GM12878 (cell line): ENCODE results near the gene RBPJL. TPM values are rescaled to one million over a fixed set of nuclear protein-coding genes. Genes with fewer than 3 reads are reported as not detected.
A peak's percentile ranks its signal among the peaks of the same experiment; 100 is the strongest.

Experiments
- ATF7 ChIP-seq: fragments of 450-650 bp; IDR thresholded peaks from 2 replicates; pipeline ENCODE4 v1.6.1; 2016; ENCODE audit warnings: low read depth, mild to moderate bottlenecking
- CEBPB ChIP-seq, 2 experiments: fragments of 150-350 bp in 1 of 2; IDR thresholded peaks; 2 replicates each; pipeline ENCODE4 v1.6.1; 2012 to 2014; ENCODE audit warnings: low read depth in 2 of 2, low read length in 2 of 2, borderline replicate concordance in 1 of 2, inconsistent platforms in 1 of 2
- DPF2 ChIP-seq: fragments of 450-650 bp; IDR thresholded peaks from 2 replicates; pipeline ENCODE4 v1.6.1; 2017; ENCODE audit warnings: mild to moderate bottlenecking
- GATAD2B ChIP-seq: fragments of 450-650 bp; conservative IDR thresholded peaks from 2 replicates; pipeline ENCODE4 v1.6.1; 2017; ENCODE audit warnings: low read depth, mild to moderate bottlenecking, moderate library complexity
- IKZF1 ChIP-seq: fragments of 450-650 bp; conservative IDR thresholded peaks from 2 replicates; pipeline ENCODE4 v1.6.1; 2017; ENCODE audit warnings: antibody characterized with exemption, mild to moderate bottlenecking
- JUNB ChIP-seq: IDR thresholded peaks from 2 replicates; pipeline ENCODE4 v1.6.1; 2016; ENCODE audit warnings: antibody characterized with exemption, mild to moderate bottlenecking
- MEF2A ChIP-seq: IDR thresholded peaks from 2 replicates; pipeline ENCODE4 v1.6.1; 2011; ENCODE audit warnings: low read depth, mild to moderate bottlenecking, low read length, moderate library complexity; ENCODE audit not compliant: insufficient read depth
- NFIC ChIP-seq: IDR thresholded peaks from 2 replicates; pipeline ENCODE4 v1.6.1; 2012; ENCODE audit warnings: low read depth, mild to moderate bottlenecking, inconsistent platforms, low read length, moderate library complexity
- NFYA ChIP-seq: IDR thresholded peaks from 2 replicates; pipeline ENCODE4 v1.6.1; 2011; ENCODE audit warnings: low read depth, mild to moderate bottlenecking, low read length, improper control_type of control experiment, borderline replicate concordance
- NR2F1 ChIP-seq: fragments of 450-650 bp; conservative IDR thresholded peaks from 2 replicates; pipeline ENCODE4 v1.6.1; 2017; ENCODE audit warnings: mild to moderate bottlenecking
- POLR2AphosphoS5 ChIP-seq: IDR thresholded peaks from 2 replicates; pipeline ENCODE4 v1.6.1; 2011; ENCODE audit warnings: mild to moderate bottlenecking, low read length, inconsistent platforms
- RFX5 ChIP-seq: IDR thresholded peaks from 2 replicates; pipeline ENCODE4 v1.6.1; 2011; ENCODE audit warnings: low read depth, low read length, improper control_type of control experiment
- RUNX3 ChIP-seq: IDR thresholded peaks from 2 replicates; pipeline ENCODE4 v1.6.1; 2012; ENCODE audit warnings: low read length, inconsistent platforms
- SIN3A ChIP-seq: IDR thresholded peaks from 2 replicates; pipeline ENCODE4 v1.6.1; 2012; ENCODE audit warnings: low read depth, low read length, improper control_type of control experiment
- SMAD1 ChIP-seq: fragments of 450-650 bp; IDR thresholded peaks from 2 replicates; pipeline ENCODE4 v1.6.1; 2018; ENCODE audit warnings: mild to moderate bottlenecking, low read depth; ENCODE audit not compliant: partially characterized antibody
- SP1 ChIP-seq: IDR thresholded peaks from one replicate; pipeline ENCODE4 v1.6.1; 2011; ENCODE audit warnings: low read depth, low read length
- TCF12 ChIP-seq: IDR thresholded peaks from 2 replicates; pipeline ENCODE4 v1.6.1; 2011; ENCODE audit warnings: low read depth, mild to moderate bottlenecking, low read length
- TCF3 ChIP-seq: IDR thresholded peaks from 2 replicates; pipeline ENCODE4 v1.6.1; 2012; ENCODE audit warnings: low read depth, mild to moderate bottlenecking, low read length, borderline replicate concordance; ENCODE audit not compliant: insufficient read depth
- TCF7 ChIP-seq: IDR thresholded peaks from 2 replicates; pipeline ENCODE4 v1.6.1; 2014; ENCODE audit warnings: antibody characterized with exemption, borderline replicate concordance
- ZNF207 ChIP-seq: fragments of 450-650 bp; IDR thresholded peaks from 2 replicates; pipeline ENCODE4 v1.6.1; 2014; ENCODE audit warnings: antibody characterized with exemption, mild to moderate bottlenecking, borderline replicate concordance
- polyA plus RNA-seq, 11 experiments: library from polyadenylated mRNA; depleted of rRNA in 4 of 11; unstranded in 6 of 11; stranded (reverse) in 5 of 11; fragments of >200 nt; fragmentation: Nextera tagmentation in 4 of 11; fragmentation: Illumina TruSeq in 1 of 11; extraction: Ambion mirVana in 4 of 11; extraction: Trizol in 1 of 11; gene quantifications; 1 replicate in 1 of 11; 2 replicates in 10 of 11; pipeline versions ENCODE4 v1.2.1 to v1.2.3, GENCODE V29; 2011 to 2016; ENCODE audit warnings: inconsistent platforms in 2 of 11, missing spikeins in 2 of 11, low read depth in 1 of 11
- total RNA-seq, 4 experiments: library from RNA; depleted of rRNA in 3 of 4; stranded (reverse); fragments of >200 nt in 3 of 4; fragmentation: Illumina TruSeq in 1 of 4; extraction: Trizol in 1 of 4; gene quantifications; 2 replicates each; pipeline versions ENCODE4 v1.2.1 to v1.2.3, GENCODE V29; 2013 to 2021
- TF ChIP-seq, protein P1 (sequence below): fragments of 450-650 bp; IDR thresholded peaks from 2 replicates; pipeline ENCODE4 v1.6.1; 2017; ENCODE audit warnings: mild to moderate bottlenecking, moderate library complexity
- TF ChIP-seq, protein P2 (sequence below): IDR thresholded peaks from 2 replicates; pipeline ENCODE4 v1.6.1; 2011; ENCODE audit warnings: mild to moderate bottlenecking, low read depth, low read length, moderate library complexity; ENCODE audit not compliant: insufficient replicate concordance
- TF ChIP-seq, protein P3 (sequence below), 3 experiments: IDR thresholded peaks in 2 of 3; conservative IDR thresholded peaks in 1 of 3; 2 replicates each; pipeline ENCODE4 v1.5.1; 2011; ENCODE audit warnings: low read depth in 3 of 3, low read length in 3 of 3, mild to moderate bottlenecking in 3 of 3, control low read depth in 2 of 3, moderate library complexity in 2 of 3, inconsistent platforms in 1 of 3, mixed read lengths in 1 of 3; ENCODE audit not compliant: control insufficient read depth in 2 of 3, insufficient read depth in 1 of 3; ENCODE audit errors: extremely low read depth in 1 of 3

RBPJL gene
- total and polyA plus RNA-seq, 10 of the 15 experiments (the other 5 are each of a cell fraction or from before 2014, with no cell fraction given), result 0.18 TPM; not detected in 9

DNA sequence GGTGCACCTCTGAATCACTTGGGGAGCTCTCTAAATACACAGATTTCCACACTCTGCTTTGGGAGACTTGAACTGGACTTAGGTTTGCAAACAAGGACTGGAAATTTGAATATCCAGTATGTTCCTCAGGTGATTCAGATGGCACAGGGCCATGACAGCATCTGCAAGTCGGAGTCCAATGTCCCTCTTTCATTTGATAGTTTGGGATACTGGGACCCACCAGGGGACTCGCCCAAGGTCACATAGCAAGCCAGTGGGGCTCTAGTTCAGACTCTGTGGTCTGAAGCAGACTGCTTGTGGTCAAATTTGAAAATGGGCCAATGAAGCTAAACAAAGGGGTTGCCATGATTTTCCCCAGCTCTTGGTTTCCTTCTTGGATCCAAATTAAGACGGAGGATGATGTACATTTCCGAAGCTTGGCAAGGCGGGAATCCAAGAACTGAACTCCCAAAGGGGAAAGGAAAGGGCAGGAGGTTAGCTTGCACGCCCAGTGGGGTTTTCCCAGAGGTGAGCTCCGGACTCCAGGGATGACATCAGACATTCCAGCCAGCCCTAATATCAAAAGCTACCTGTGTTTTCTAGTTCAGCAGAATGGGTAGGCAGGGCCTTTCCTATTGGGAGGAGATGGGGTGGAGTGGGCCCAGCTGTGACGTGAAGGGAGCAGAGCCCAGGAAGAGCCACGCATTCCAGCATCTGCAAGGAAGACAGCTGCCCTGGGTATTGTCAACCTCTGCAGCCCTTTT lies 52.9 kb downstream of the RBPJL start (continued):
- TF ChIP-seq RUNX3 (peak; percentile 75), POLR2AphosphoS5 (no peak), NFIC (no peak), NR2F1 (peak; percentile 86), SMAD1 (no peak), SIN3A (no peak), CEBPB (IDR thresholded peaks at IDR 0.05; ENCODE audit: borderline replicate concordance in 1 of 2, low read depth in 2 of 2, low read length in 2 of 2) (no peak), SP1 (no peak), TCF3 (no peak), ZNF207 (no peak), TCF12 (no peak), DPF2 (0 out of 2 replicates have a peak, but pooled peaks have one; percentile 44), JUNB (no peak), MEF2A (no peak), IKZF1 (peak; percentile 85), RFX5 (no peak), ATF7 (0 out of 2 replicates have a peak, but pooled peaks have one; percentile 10), GATAD2B (no peak), NFYA (no peak), TCF7 (no peak)
- TF ChIP-seq, protein P1, sequence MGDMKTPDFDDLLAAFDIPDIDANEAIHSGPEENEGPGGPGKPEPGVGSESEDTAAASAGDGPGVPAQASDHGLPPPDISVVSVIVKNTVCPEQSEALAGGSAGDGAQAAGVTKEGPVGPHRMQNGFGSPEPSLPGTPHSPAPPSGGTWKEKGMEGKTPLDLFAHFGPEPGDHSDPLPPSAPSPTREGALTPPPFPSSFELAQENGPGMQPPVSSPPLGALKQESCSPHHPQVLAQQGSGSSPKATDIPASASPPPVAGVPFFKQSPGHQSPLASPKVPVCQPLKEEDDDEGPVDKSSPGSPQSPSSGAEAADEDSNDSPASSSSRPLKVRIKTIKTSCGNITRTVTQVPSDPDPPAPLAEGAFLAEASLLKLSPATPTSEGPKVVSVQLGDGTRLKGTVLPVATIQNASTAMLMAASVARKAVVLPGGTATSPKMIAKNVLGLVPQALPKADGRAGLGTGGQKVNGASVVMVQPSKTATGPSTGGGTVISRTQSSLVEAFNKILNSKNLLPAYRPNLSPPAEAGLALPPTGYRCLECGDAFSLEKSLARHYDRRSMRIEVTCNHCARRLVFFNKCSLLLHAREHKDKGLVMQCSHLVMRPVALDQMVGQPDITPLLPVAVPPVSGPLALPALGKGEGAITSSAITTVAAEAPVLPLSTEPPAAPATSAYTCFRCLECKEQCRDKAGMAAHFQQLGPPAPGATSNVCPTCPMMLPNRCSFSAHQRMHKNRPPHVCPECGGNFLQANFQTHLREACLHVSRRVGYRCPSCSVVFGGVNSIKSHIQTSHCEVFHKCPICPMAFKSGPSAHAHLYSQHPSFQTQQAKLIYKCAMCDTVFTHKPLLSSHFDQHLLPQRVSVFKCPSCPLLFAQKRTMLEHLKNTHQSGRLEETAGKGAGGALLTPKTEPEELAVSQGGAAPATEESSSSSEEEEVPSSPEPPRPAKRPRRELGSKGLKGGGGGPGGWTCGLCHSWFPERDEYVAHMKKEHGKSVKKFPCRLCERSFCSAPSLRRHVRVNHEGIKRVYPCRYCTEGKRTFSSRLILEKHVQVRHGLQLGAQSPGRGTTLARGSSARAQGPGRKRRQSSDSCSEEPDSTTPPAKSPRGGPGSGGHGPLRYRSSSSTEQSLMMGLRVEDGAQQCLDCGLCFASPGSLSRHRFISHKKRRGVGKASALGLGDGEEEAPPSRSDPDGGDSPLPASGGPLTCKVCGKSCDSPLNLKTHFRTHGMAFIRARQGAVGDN, result no peak
- TF ChIP-seq, protein P2, sequence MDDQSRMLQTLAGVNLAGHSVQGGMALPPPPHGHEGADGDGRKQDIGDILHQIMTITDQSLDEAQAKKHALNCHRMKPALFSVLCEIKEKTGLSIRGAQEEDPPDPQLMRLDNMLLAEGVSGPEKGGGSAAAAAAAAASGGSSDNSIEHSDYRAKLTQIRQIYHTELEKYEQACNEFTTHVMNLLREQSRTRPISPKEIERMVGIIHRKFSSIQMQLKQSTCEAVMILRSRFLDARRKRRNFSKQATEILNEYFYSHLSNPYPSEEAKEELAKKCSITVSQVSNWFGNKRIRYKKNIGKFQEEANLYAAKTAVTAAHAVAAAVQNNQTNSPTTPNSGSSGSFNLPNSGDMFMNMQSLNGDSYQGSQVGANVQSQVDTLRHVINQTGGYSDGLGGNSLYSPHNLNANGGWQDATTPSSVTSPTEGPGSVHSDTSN, result no peak
- TF ChIP-seq, protein P3, sequence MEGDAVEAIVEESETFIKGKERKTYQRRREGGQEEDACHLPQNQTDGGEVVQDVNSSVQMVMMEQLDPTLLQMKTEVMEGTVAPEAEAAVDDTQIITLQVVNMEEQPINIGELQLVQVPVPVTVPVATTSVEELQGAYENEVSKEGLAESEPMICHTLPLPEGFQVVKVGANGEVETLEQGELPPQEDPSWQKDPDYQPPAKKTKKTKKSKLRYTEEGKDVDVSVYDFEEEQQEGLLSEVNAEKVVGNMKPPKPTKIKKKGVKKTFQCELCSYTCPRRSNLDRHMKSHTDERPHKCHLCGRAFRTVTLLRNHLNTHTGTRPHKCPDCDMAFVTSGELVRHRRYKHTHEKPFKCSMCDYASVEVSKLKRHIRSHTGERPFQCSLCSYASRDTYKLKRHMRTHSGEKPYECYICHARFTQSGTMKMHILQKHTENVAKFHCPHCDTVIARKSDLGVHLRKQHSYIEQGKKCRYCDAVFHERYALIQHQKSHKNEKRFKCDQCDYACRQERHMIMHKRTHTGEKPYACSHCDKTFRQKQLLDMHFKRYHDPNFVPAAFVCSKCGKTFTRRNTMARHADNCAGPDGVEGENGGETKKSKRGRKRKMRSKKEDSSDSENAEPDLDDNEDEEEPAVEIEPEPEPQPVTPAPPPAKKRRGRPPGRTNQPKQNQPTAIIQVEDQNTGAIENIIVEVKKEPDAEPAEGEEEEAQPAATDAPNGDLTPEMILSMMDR (IDR thresholded peaks at IDR 0.05 in 2 of 3, conservative IDR thresholded peaks at IDR 0.05 in 1 of 3; ENCODE audit: control insufficient read depth in 2 of 3, extremely low read depth in 1 of 3, insufficient read depth in 1 of 3, low read depth in 3 of 3, low read length in 3 of 3), result no peak
